GM21360 (cell line): ENCODE results near the gene UNC5C.
"Not testable (repeated sequence)": the region's sequence is repeated elsewhere in the genome, so short reads cannot be mapped to it uniquely, and the experiment has no call there.

ENCODE experiments used
- ATAC-seq: cut with Tn5 transposase; IDR thresholded peaks from one replicate; pipeline ENCODE4 v1.9.1; 2021; ENCODE audit warnings: mild to moderate bottlenecking, moderate library complexity; ENCODE audit not compliant: unreplicated experiment

UNC5C gene

DNA sequence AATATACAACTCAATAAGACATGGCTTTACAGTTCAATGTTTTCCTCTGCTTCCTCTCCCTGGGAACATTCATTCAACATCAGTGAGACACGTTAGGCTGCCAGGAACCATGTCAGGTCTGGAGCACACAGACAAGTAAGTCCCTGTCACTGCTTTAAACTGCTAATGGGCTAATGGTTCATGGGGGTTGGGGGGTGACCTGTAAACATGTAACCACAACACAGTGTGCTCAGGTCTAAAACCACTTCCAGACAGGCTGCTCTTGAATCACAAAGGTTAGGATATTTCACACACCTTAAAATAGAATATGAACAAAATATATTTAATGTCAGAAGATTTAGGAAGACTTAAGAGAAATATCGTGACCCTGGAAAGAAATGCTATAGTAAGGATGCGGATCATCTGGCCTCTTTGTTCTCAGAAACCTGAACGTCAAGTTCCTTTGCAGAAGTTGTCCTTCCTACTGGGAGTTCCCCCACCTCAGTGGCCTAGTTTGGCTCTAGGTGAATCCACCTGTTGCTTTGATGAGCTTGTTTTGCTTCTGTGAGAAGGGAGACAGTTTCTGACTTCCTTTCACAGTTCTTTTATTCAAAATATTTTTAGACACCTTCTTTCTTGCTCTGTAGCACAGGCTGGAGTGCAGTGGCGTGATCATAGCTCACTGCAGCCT lies 359.9 kb downstream of the UNC5C start:
- no peak for ATAC-seq

DNA sequence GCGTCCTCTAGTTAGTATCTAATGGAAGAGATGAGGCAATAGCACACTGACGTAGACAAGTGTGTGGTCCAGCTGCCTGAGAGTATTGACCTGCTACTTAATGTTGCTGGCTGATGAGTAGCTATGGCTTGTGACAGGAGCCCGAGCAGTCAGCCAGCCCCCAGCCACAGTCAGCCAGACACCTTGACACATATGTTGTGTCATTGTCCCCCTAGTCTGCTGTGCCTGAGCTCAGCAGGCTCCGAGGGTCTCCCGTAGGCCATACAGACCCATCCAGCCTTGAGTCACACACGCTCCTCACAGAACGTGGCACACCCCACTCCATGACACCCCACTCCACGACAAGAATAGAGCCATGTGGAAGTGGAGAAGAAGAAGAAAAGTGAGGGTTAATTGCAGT lies 362.1 kb downstream of the UNC5C start:
- ATAC-seq, result no peak

DNA sequence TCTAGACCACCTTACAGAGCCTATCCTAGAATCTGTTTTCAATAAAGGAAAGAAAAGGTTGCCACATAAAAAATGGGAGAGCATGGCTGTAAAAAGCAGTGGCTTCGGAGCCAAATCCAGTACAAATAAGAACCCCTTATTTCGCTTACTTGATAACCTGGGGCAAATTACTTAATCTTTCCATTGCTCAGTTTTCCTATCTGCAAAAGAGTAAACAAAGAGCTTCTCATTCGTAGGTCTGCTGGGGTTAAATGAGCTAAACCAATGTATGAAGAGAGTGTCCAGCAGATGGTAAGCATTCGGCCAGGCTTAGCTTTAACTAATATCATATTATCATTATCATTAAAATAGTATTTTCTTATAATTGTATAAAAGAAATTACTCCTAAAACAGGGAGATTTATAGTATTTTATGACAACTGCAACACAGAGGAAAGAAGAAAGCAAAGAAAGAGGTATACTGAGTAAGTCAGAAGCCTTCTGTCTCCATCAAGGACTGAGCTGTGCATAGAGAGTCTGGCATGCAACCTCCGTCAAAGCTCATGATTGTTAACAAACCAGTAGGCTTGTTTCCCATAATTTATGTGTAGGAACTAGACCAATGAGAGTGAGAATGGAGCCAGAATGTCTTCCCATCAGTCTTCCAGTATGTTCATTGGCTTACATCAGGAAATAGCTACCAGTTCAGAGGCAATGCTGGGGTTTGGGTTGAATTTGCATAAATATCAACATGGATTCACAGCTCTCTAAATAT lies 364.9 kb downstream of the UNC5C start:
- no peak for ATAC-seq

DNA sequence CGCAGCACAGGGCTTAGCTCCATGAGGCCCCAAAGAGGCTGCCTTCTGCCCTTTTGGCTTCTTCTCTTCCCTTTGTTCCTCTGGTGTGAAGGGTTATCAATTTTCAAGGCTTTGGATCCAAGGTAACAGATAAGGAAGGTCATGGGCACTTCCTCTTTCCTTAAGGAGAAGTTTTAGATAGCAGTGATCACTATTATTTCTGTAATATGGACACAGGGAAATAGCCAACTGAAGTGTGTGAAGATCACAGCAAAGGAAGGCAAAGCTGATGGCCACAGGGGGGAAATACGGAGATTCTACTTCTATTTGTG lies 366.8 kb downstream of the UNC5C start:
- ATAC-seq, result no peak

DNA sequence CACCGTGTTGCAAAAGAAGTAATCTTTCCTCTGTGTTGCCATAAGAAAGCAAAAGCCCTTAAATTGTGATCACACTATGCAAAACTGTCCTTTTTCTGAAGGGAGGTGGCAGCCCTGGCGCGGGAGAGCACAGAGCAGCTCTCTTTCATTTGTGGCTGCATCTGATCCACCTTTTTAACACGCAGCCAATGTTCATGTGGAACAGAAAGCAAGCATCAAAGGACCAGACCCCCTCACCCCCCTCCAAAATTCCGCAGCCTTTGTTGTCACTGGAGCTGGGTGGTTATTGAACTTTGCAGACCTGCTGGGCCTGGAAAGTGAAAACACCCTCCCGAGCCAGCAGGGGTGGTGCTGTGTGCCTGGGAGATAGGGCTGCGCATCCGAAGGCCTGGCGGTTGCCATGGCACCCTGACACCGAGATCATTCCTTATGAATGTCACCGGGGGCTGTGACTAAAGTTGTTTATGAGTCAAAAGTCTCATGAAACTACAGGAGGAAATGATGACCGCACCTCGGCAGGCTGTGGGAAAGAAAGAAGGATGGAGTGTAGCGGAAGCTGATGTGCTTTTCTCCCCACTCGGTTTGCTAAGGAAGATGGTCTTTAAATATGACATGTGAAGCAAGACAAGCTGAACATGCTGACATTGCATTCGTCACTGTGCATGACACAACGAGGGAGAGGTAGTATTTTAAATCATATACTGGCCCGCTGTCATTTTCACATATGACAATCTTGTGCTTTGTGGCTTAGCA lies 367.4 kb downstream of the UNC5C start:
- no peak for ATAC-seq

DNA sequence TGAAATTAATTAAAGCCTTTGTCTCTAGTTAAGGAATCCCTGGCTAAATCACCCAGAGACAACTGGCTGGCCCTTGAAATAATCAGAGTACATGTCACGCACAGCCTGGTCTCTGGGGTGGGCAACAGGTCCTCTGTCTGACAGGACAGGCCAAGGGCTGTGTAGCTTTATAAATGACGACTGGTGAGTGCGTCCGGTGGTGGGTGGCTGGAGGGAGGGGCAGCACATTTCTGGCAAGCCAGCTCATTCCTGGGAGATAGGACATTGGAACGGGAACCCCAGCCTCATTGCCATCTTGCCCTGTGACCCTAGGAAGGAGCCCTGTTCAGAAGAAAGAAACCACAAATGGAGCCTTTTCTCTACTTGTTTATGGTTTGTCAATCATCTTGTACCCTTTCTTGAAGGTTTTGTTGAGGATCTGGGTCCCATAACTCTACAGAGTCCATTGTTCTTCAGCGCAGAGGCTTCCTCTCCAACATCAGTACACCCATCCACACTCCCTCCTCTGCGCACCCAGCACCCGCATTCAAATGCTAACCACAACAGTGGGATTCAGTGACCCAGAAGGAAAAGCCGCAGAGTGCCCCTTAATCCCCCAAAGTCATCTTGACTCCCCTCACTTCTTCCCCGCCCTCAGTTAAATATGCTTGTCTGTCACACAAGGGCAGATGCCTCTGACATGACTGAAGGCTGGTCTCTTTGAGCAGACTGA lies 368.1 kb downstream of the UNC5C start:
- no peak for ATAC-seq

DNA sequence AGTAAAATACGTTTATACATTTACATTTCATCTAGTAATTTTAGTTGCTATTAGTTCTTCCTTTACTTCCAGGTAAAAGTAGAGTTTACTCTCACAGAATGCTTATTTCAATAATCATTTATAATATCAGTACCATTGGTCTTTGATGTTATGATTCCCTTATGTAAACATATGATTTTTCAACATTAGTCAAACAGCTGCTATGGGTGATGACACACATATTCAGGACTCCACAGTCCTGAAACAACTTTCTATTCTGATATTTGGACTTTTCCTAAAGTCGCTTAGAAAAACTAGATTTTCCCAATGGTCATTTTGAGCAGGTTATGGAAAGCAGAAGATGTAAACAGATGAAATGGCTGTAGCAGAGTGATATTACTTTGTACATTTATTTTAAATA lies 369.8 kb downstream of the UNC5C start:
- no peak for ATAC-seq

DNA sequence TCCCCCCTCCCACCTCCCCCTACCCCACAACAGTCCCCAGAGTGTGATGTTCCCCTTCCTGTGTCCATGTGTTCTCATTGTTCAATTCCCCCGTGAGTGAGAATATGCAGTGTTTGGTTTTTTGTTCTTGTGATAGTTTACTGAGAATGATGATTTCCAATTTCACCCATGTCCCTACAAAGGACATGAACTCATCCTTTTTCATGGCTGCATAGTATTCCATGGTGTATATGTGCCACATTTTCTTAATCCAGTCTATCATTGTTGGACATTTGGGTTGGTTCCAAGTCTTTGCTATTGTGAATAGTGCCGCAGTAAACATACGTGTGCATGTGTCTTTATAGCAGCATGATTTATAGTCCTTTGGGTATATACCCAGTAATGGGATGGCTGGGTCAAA lies 377.4 kb downstream of the UNC5C start:
- not testable (repeated sequence) for ATAC-seq

DNA sequence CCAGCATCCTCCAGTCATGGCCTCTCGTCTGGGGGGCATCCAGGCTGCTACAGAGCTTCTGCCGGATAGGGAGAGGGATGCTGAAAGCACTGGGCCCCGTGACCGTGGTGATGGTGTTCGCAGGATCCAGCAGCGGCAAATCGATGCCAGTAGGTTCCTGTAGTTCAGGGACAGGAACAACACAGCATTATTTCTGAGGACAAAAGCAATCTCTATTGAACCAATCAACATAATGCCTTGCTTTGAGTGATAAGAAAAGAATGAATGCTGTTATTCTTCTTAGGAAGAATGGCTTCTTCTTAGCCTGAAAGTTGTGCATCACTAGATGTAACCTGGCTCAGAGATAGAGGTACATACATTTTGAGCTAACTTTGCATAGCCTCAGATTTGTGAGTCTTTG lies 378.6 kb downstream of the UNC5C start:
- ATAC-seq, result no peak

DNA sequence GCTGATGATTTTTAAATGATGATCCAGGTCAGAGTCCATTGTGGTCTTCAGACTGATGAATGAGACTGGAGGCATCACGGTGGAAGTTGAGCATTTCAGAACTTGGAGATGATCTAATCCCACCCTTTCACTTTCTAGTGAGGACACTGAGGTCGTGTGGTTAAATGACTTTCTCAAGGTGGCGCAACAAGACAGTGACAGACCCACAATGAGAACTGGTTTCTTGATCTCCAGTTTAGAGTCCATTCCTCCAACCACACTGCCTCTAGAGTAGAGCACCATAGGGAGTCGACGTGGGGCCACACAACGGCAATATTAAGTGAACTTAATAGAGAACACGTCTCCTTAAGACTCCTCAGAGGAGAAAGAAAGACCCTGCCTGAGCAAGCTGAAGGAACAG lies 381.0 kb downstream of the UNC5C start:
- no peak for ATAC-seq

DNA sequence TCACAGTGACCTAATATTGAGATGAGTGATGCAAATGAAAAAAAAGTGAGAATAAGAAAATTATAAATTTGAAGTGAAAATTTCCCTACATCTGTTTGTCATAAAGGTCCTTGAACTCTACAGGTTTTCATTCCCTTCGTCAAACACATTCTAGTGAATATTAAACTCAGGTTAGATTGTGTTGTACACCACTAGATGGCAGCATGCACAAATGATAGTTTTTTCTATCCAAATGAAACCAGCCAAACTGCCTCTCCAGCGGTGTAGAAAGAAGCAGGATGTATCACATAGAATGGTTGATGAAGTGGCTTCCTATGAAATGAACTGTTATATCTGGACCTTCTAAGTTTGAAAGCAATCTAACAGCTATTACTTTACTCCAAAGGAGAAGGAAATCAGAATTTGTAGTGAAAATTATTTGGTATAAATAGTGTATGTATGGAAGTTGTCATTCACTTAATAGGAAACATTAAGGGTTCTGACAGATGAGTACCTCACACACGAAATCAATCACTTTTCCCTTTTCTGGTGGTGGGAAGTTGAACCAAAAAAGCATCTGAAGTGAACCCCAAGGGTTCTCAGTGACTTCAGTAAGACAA lies 382.7 kb downstream of the UNC5C start:
- ATAC-seq, result peak; percentile 72

DNA sequence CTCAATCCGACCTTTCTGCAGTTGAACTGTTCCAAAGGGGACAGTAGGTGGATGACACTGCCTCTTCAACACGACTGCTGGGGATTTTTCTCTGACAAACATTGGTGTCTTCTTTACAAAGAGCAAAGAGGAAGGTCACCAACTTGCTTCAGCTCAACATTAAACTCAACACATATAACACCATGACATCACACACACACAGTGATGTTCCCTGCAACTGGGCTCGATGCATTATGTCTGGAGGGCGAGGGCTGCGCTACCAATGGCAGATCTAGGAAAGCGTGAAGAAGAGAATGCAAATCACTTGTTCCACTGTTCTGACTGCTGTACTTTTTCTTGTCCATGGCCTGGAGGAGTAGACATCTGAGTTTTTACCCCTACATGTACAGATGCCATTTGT lies 385.9 kb downstream of the UNC5C start:
- ATAC-seq, result no peak

DNA sequence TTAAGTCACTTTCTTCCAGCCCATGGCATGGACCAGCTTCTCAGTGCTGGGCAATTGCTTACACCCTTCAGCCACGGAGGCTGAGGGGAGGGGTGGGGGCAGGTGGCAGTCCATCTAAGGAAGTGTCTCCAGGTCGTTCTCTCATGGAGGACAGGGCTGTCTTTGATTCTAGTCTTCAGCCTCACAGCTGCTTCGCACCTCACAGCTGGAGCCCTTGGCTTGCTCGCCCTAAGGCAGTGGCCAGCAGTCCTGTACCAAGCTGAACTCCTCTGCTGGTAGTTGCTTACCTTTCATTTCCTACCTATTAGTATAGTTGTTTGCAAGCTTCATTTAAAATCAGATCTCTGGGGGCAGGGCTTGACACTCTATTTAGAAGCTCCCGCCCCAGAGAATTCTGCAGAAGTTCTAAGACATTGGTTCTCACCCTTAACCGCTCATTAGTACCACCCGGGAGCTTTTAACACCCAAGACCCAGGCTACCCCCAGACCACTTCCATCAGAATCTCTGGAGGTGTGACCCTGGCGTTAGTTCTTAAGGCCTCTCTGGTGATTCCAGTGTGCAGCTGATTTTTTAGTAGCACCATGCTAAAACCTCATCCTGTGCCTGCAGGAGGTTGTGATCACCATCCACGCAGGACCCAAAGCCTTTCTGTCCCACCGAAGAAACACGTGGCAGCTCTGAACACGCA lies 386.8 kb downstream of the UNC5C start:
- no peak for ATAC-seq

DNA sequence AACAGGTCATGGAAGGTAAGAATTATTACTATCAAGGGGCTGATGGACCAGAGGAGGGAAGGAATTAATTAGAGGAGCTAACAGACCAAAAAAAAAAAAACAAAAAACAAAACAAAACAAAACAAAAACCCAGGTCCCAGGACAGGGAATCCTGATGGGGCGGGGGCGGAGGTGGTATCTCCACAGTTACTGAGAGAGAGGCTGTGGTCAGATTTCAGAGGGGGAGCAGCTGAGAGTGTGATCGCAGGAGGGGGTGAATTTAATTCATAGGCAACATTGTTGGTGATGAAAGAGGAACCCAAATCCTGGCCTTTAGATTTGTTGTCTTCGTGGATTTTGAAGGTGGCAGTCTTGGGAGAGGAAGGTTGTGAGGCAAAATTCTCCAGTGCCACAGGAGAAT lies 389.4 kb downstream of the UNC5C start:
- no peak for ATAC-seq

DNA sequence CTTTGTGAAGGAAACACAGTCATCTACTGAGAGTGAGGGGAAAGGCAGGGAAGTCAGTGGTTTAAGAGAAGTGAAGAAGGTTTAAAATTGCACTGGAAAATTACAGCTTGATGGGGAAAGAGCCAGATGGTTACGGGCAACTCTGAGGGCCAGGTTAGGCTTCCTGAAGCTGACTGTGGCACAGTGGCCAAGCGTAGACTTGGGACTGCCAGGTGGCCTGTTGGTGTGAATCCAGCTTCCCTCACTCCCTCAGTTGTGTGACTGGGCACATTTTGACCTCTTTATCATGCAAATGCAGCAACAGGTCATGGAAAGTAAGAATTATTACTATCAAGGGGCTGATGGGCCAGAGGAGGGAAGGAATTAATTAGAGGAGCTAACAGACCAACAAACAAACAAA lies 390.1 kb downstream of the UNC5C start:
- no peak for ATAC-seq

DNA sequence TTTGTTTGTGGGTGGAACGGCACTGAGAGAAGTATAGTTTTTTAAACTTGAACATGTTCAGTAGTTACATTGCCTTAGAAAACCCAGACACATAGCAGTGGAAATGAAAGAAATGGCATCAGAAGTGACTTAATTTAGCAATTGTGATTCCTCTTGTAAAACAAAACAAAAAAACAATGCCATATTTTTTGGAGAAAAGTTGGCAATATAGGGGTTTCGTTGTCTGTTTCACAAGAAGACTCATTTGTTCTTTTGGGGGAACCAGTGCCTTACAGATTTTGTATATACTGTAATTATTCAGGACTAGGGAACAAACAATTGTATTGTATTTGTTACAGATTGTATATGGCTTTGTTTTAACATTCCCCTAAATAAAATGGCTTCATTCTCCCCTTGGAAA lies 390.7 kb downstream of the UNC5C start:
- ATAC-seq, result no peak

DNA sequence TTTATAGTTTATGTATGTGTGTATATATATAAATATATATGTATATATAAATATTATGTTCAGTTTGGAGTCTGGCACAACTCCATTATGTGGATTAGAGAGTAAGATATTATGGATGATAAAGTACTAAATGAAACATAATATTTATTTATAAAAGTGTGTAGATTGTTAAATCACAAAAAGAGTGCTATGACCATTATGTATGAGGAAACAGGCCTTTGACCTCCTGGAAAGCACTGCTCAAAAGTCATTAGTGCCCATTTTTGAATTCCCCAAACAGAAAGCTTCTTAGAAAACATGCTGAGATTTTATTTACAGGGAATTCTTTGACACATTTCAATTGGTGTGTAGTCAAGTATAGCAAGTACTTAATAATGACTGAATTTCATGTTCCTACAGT lies 391.2 kb downstream of the UNC5C start:
- ATAC-seq, result no peak

DNA sequence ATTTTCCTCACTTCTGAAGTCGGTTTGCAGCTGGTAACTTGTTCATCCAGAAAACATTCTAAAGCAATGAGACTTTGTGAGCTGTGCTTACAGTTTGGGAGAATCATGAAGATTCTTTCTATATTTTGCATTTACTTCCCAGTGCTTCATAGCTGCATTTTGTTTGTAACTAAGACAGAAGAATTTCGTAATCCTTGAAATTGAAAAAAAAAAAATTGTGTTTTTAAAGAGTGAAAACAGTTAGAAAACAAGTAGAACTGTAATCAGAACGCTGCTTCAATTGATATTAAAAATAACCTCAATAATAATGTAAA lies 392.4 kb downstream of the UNC5C start:
- no peak for ATAC-seq

DNA sequence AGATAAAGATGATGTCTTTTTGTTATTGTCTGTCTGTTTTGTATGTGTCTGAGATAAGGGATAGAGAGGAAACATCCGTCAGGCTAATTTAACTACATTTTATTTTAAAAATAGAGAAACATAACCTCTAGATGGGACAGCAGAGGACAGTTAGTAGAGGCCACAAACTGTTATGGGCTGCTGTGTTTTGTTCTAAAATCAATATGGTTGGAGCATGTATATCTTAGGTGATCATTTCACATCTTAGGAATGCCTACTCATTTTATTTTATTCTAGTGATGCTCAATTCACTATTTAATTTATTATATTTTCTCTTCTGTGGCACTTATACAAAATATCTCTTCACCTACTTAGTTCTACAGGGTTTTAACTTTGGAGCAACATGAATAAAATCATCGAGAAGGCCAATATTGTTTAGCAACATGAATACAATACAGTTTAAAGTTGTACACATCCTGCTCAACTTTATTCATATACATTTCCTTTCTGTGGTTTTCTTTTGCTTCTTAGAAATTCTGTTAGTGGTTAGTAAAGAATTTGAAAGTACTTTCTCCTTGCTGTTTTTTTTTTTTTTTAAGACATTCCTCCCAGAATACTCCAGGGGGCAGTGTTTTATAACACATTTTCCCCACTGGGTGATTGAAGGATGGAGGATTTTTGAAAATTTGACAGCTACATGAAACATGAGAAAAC lies 392.9 kb downstream of the UNC5C start:
- ATAC-seq, result peak; percentile 58

DNA sequence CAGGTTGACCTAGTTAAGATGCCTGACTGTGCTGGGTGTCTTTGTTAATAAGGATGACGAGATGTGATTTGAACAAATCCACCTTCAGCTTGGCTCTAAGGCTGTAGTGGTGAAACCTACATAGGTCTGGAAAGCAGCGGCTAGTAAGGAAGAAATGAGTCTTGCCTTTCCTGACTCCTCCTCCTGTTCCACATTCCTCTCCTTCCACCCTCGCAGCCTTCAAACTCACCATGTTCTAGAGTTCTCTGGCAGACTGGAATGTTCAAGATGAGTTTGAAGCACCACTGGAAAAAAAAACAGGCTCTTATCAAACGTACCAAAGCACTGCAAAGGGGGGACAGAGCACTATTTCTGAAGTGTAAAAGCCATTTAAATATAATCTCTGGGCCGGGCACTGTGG lies 395.6 kb downstream of the UNC5C start:
- ATAC-seq, result no peak
